Endothelial cell of umbilical vein (primary cell): ENCODE measurements around the gene CEP19. TPM values are rescaled to one million over a fixed set of nuclear protein-coding genes. Genes with fewer than 3 reads are reported as not detected.

ENCODE experiments used
- BruUV-seq: library from RNA; stranded (reverse); fragments of 400-500 nt; replicated peaks from 2 replicates; lab custom pipeline; 2021; lab: Mats Ljungman, UMichigan
- CTCF ChIA-PET: fragments of 300-600, 350-600 bp; sonication (Branson Sonifier 250); formaldehyde crosslinking; loops from one replicate; lab custom pipeline; 2021; ENCODE audit warnings: antibody characterized with exemption, inconsistent platforms; lab: Charles Lee
- POLR2A ChIA-PET: fragments of 300-600, 350-600 bp; sonication (Branson Sonifier 250); formaldehyde crosslinking; loops from one replicate; lab custom pipeline; 2021; ENCODE audit warnings: antibody characterized with exemption, inconsistent platforms; lab: Charles Lee
- DNase-seq: peaks from one replicate; pipeline ENCODE4 v3.0.0-alpha.2; 2011; ENCODE audit warnings: low read depth, low spot score
- FAIRE-seq: peaks from 2 replicates; lab custom pipeline; 2011; peaks lifted over from hg19 to GRCh38; lab: Jason Lieb, UNC
- H2AFZ ChIP-seq: 2 replicates; pipeline ENCODE4 v1.6.0; 2012; ENCODE audit warnings: low read depth, low read length, control low read depth, inconsistent platforms
- H3K27ac ChIP-seq: 2 replicates; pipeline ENCODE4 v1.5.1; 2011; ENCODE audit warnings: low read depth, mild to moderate bottlenecking, control low read depth, low read length, moderate library complexity; ENCODE audit not compliant: insufficient read depth
- H3K27me3 ChIP-seq, 2 experiments: 2 replicates each; pipeline versions ENCODE4 v1.6.0 to v1.6.1; 2011; ENCODE audit warnings: low read length in 2 of 2, mixed read lengths in 1 of 2; ENCODE audit not compliant: control insufficient read depth in 2 of 2, insufficient read depth in 2 of 2
- H3K36me3 ChIP-seq, 2 experiments: 2 replicates in 1 of 2; 3 replicates in 1 of 2; pipeline ENCODE4 v1.5.1; 2011; ENCODE audit warnings: low read length in 2 of 2, mild to moderate bottlenecking in 1 of 2, moderate library complexity in 1 of 2; ENCODE audit not compliant: control insufficient read depth in 2 of 2, insufficient read depth in 2 of 2; ENCODE audit errors: extremely low read depth in 1 of 2
- H3K4me1 ChIP-seq: 3 replicates; pipeline ENCODE4 v1.5.1; 2011; ENCODE audit warnings: mild to moderate bottlenecking, low read length; ENCODE audit not compliant: control insufficient read depth, insufficient read depth; ENCODE audit errors: extremely low read depth
- H3K4me2 ChIP-seq: 2 replicates; pipeline ENCODE4 v1.6.1; 2011; ENCODE audit warnings: low read length, control low read depth, mixed read lengths; ENCODE audit not compliant: insufficient read depth
- H3K4me3 ChIP-seq, 3 experiments: fragments of 200-600 bp in 1 of 3; sonication (generic), shearing (Covaris generic) in 1 of 3; replicated peaks in 1 of 3; 2 replicates each; pipeline ENCODE4 v1.5.1; 2011 to 2016; ENCODE audit warnings: control low read depth in 3 of 3, low read length in 3 of 3, mild to moderate bottlenecking in 2 of 3, inconsistent platforms in 1 of 3, low read depth in 1 of 3, moderate library complexity in 1 of 3; ENCODE audit not compliant: insufficient read depth in 1 of 3
- H3K79me2 ChIP-seq: 2 replicates; pipeline ENCODE4 v1.6.0; 2012; ENCODE audit warnings: low read length, inconsistent platforms; ENCODE audit not compliant: control insufficient read depth, insufficient read depth
- H3K9ac ChIP-seq: replicated peaks from 2 replicates; pipeline ENCODE3; 2011; ENCODE audit warnings: low read length, control low read depth; ENCODE audit not compliant: insufficient read depth; ENCODE audit errors: extremely low read depth
- H3K9me1 ChIP-seq: replicated peaks from 3 replicates; pipeline ENCODE4 v1.6.0; 2011; ENCODE audit warnings: mild to moderate bottlenecking, low read length; ENCODE audit not compliant: control insufficient read depth, insufficient read depth; ENCODE audit errors: extremely low read depth
- H3K9me3 ChIP-seq: replicated peaks from 2 replicates; pipeline ENCODE4 v1.5.1; 2012; ENCODE audit warnings: low read length, inconsistent platforms; ENCODE audit not compliant: control insufficient read depth, insufficient read depth
- H4K20me1 ChIP-seq: replicated peaks from 2 replicates; pipeline ENCODE3; 2011; ENCODE audit warnings: mild to moderate bottlenecking, low read length; ENCODE audit not compliant: control insufficient read depth, insufficient read depth; ENCODE audit errors: extremely low read depth
- EZH2 ChIP-seq: IDR thresholded peaks from 2 replicates; pipeline ENCODE4 v1.6.1; 2012; ENCODE audit warnings: borderline replicate concordance, low read depth, mild to moderate bottlenecking, moderate library complexity, low read length, inconsistent platforms; ENCODE audit not compliant: severe bottlenecking
- FOS ChIP-seq: IDR thresholded peaks from 2 replicates; pipeline ENCODE4 v1.6.1; 2011; ENCODE audit warnings: mild to moderate bottlenecking, low read length, moderate library complexity, borderline replicate concordance; ENCODE audit not compliant: insufficient read depth
- GATA2 ChIP-seq: IDR thresholded peaks from 2 replicates; pipeline ENCODE4 v1.7.0; 2011; ENCODE audit warnings: low read depth, mild to moderate bottlenecking, moderate library complexity, mixed read lengths, low read length; ENCODE audit not compliant: insufficient read length, insufficient read depth
- JUN ChIP-seq: IDR thresholded peaks from 2 replicates; pipeline ENCODE4 v1.6.1; 2011; ENCODE audit warnings: borderline replicate concordance, low read depth; ENCODE audit not compliant: insufficient read length, insufficient read depth
- MYC ChIP-seq: IDR thresholded peaks from one replicate; pipeline ENCODE4 v1.6.1; 2011; ENCODE audit warnings: mild to moderate bottlenecking, low read depth, low read length
- POLR2A ChIP-seq: IDR thresholded peaks from 2 replicates; pipeline ENCODE4 v1.6.1; 2012; ENCODE audit warnings: low read depth, mild to moderate bottlenecking, control low read depth, low read length
- POLR2AphosphoS5 ChIP-seq: IDR thresholded peaks from 2 replicates; pipeline ENCODE4 v1.6.1; 2012; ENCODE audit warnings: low read depth, mild to moderate bottlenecking, control low read depth, low read length, moderate library complexity; ENCODE audit not compliant: insufficient read depth
- dilution Hi-C: fragments of 300-500 bp; cut with MboI; formaldehyde crosslinking; loops from one replicate; pipeline ENCODE4 v1.15.0; 2019; ENCODE audit warnings: low sequenced_read_pairs; ENCODE audit not compliant: extremely low pct_ligation_motif_present
- intact Hi-C: fragments of 100-400 bp; cut with micrococcal nuclease; formaldehyde crosslinking; loops from one replicate; pipeline ENCODE4 v1.10.0; 2022
- polyA plus RNA-seq, 4 experiments: library from polyadenylated mRNA; depleted of rRNA in 3 of 4; stranded (reverse) in 3 of 4; unstranded in 1 of 4; fragments of >200 nt; gene quantifications; 2 replicates each; pipeline versions ENCODE4 v1.2.1 to v1.2.3, GENCODE V29; 2011 to 2012; ENCODE audit warnings: missing spikeins in 1 of 4
- total RNA-seq: library from RNA; stranded (reverse); gene quantifications from 2 replicates; pipeline ENCODE4 v1.2.3, GENCODE V29; 2021
- TF ChIP-seq, protein P1 (sequence below), 2 donors: IDR thresholded peaks; 1 replicate in 1 of 2; 2 replicates in 1 of 2; pipeline ENCODE4 v1.5.1; 2011; ENCODE audit warnings: low read length in 2 of 2, mild to moderate bottlenecking in 2 of 2, moderate library complexity in 2 of 2, control low read depth in 1 of 2, inconsistent platforms in 1 of 2, low read depth in 1 of 2; ENCODE audit not compliant: insufficient read depth in 1 of 2; ENCODE audit errors: extremely low read depth in 1 of 2
- TF ChIP-seq, protein P2 (sequence below): IDR thresholded peaks from 2 replicates; pipeline ENCODE4 v1.6.1; 2011; ENCODE audit not compliant: insufficient read depth, insufficient read length

CEP19 gene
- total and polyA plus RNA-seq, 2 donors (not counting 3 experiments of a cell fraction or from before 2014, with no cell fraction given), result 0.87 to 1.6 TPM

DNA sequence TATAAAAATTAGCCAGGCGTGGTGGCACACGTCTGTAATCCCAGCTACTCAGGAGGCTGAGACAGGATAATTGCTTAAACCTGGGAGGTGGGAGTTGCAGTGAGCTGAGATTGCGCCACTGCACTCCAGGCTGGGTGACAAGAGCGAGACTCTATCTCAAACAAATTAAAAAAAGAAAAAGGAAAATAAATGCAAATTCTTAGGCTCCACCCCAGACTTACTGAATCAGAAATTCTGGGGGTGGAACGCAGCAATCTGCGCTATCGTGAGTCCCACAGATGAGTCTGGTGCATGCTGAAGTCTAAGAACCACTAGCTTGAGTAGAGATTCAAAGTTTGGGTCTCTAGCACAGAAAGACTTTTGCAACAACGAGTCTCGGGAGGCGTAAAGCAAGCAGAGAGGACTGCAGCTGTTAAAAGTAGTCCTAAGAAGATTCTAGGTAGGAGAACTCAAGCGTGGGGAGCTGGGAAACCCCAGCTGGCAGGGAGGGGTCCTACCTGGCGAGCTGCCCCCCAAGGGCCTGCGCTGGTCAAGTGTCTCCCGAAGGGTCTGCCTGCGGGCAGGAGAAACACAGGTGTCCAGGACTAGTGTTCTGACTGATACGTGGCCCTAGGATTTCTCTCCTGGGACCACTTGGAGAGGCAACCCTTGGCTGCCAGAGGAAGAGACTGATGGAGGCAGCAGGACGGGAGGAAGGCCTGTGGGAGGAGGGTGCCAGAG is 21.9 kb downstream of the CEP19 start:
- H2AFZ ChIP-seq, result no peak overlapping the region
- H3K27ac ChIP-seq, result no peak overlapping the region
- H3K9ac ChIP-seq, result no peak overlapping the region
- peaks cover 0 to 2% of the 10 kb centered on the region in 2 experiments for H3K27me3 ChIP-seq
- POLR2A ChIA-PET, result no interaction called here
- no peaks in the 10 kb centered on the region for H3K9me3 ChIP-seq
- no peaks in the 10 kb centered on the region for H3K9me1 ChIP-seq
- intact Hi-C loops, result no loop called here
- CTCF ChIA-PET, result interaction anchor here (1.2 to 11.4 kb wide), 3 partner anchors 36 to 162 kb away, joined by 3 to 334 read pairs (median 4); no protein-coding TSS in a partner anchor
- no peaks in the 10 kb centered on the region for H4K20me1 ChIP-seq
- no TSS peak for BruUV-seq
- TF ChIP-seq GATA2 (no peak), MYC (no peak), POLR2AphosphoS5 (no peak), EZH2 (no peak), JUN (no peak), FOS (no peak), POLR2A (no peak)
- TF ChIP-seq, protein P1, sequence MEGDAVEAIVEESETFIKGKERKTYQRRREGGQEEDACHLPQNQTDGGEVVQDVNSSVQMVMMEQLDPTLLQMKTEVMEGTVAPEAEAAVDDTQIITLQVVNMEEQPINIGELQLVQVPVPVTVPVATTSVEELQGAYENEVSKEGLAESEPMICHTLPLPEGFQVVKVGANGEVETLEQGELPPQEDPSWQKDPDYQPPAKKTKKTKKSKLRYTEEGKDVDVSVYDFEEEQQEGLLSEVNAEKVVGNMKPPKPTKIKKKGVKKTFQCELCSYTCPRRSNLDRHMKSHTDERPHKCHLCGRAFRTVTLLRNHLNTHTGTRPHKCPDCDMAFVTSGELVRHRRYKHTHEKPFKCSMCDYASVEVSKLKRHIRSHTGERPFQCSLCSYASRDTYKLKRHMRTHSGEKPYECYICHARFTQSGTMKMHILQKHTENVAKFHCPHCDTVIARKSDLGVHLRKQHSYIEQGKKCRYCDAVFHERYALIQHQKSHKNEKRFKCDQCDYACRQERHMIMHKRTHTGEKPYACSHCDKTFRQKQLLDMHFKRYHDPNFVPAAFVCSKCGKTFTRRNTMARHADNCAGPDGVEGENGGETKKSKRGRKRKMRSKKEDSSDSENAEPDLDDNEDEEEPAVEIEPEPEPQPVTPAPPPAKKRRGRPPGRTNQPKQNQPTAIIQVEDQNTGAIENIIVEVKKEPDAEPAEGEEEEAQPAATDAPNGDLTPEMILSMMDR (IDR thresholded peaks at IDR 0.05; ENCODE audit: extremely low read depth in 1 of 2, insufficient read depth in 1 of 2, low read depth in 1 of 2, low read length in 2 of 2), result no peak
- TF ChIP-seq, protein P2, sequence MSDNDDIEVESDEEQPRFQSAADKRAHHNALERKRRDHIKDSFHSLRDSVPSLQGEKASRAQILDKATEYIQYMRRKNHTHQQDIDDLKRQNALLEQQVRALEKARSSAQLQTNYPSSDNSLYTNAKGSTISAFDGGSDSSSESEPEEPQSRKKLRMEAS, result no peak
- dilution Hi-C loops, result loop anchor here (5.0 kb wide), 1 partner anchor 83 kb away; no protein-coding TSS in a partner anchor
- FAIRE-seq (no peak), DNase-seq (no peak)
- no peaks in the 10 kb centered on the region for H3K79me2 ChIP-seq
- no peaks in the 10 kb centered on the region for H3K36me3 ChIP-seq
- H3K4me3 ChIP-seq, result no peak overlapping the region
- H3K4me1 ChIP-seq, result peaks cover 7% of the 10 kb centered on the region
- no peak overlapping the region for H3K4me2 ChIP-seq
